Measurements from ENCODE around the gene HAGHL.

HAGHL gene

GRCh38 chr16:720447-720989 is 6.4 kb upstream of the HAGHL start (continued):
- TF ChIP-seq, protein P1, sequence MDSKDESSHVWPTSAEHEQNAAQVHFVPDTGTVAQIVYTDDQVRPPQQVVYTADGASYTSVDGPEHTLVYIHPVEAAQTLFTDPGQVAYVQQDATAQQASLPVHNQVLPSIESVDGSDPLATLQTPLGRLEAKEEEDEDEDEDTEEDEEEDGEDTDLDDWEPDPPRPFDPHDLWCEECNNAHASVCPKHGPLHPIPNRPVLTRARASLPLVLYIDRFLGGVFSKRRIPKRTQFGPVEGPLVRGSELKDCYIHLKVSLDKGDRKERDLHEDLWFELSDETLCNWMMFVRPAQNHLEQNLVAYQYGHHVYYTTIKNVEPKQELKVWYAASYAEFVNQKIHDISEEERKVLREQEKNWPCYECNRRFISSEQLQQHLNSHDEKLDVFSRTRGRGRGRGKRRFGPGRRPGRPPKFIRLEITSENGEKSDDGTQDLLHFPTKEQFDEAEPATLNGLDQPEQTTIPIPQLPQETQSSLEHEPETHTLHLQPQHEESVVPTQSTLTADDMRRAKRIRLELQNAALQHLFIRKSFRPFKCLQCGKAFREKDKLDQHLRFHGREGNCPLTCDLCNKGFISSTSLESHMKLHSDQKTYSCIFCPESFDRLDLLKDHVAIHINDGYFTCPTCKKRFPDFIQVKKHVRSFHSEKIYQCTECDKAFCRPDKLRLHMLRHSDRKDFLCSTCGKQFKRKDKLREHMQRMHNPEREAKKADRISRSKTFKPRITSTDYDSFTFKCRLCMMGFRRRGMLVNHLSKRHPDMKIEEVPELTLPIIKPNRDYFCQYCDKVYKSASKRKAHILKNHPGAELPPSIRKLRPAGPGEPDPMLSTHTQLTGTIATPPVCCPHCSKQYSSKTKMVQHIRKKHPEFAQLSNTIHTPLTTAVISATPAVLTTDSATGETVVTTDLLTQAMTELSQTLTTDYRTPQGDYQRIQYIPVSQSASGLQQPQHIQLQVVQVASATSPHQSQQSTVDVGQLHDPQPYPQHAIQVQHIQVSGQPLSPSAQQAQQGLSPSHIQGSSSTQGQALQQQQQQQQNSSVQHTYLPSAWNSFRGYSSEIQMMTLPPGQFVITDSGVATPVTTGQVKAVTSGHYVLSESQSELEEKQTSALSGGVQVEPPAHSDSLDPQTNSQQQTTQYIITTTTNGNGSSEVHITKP (tag by site-specific recombination; IDR thresholded peaks at IDR 0.05) = no peak
- TF ChIP-seq ZNF626 (tag by site-specific recombination; IDR thresholded peaks at IDR 0.05) (no peak), ZNF837 (tag by site-specific recombination; IDR thresholded peaks at IDR 0.05) (peak; percentile 29; the same call in 1 of the 2 replicates), ZNF558 (tag by site-specific recombination; IDR thresholded peaks at IDR 0.05) (no peak), HOXD13 (CRISPR knock-in tag; IDR thresholded peaks at IDR 0.05; ENCODE audit: borderline replicate concordance) (no peak), REPIN1 (tag by site-specific recombination; IDR thresholded peaks at IDR 0.05; ENCODE audit: low read depth) (no peak), ZSCAN18 (tag by site-specific recombination; IDR thresholded peaks at IDR 0.05) (no peak), ZNF776 (tag by site-specific recombination; IDR thresholded peaks at IDR 0.05; ENCODE audit: borderline replicate concordance) (no peak), KLF9 (tag by site-specific recombination; IDR thresholded peaks at IDR 0.05; ENCODE audit: low read depth) (peak; percentile 60; the same call in 1 of the 2 replicates), ZNF670 (tag by site-specific recombination; IDR thresholded peaks at IDR 0.05; ENCODE audit: low read depth) (no peak), ZNF658 (tag by site-specific recombination; IDR thresholded peaks at IDR 0.05) (no peak), ZNF248 (tag by site-specific recombination; IDR thresholded peaks at IDR 0.05) (no peak), ZNF423 (tag by site-specific recombination; IDR thresholded peaks at IDR 0.05) (no peak), HIC1 (tag by site-specific recombination; IDR thresholded peaks at IDR 0.05) (no peak), ZNF768 (tag by site-specific recombination; IDR thresholded peaks at IDR 0.05) (no peak), ZFP37 (tag by site-specific recombination; IDR thresholded peaks at IDR 0.05) (peak; percentile 70; the same call in 1 of the 2 replicates), ZNF792 (tag by site-specific recombination; IDR thresholded peaks at IDR 0.05) (no peak), ZNF155 (tag by site-specific recombination; IDR thresholded peaks at IDR 0.05) (no peak), ZNF529 (tag by site-specific recombination; IDR thresholded peaks at IDR 0.05; ENCODE audit: insufficient replicate concordance) (no peak), ZNF560 (tag by site-specific recombination; IDR thresholded peaks at IDR 0.05; ENCODE audit: borderline replicate concordance) (no peak), ZBTB7A (tag by site-specific recombination; IDR thresholded peaks at IDR 0.05; ENCODE audit: low read depth) (peak; percentile 74; the same call in 1 of the 2 replicates), ZNF366 (tag by site-specific recombination; conservative IDR thresholded peaks at IDR 0.05) (peak; percentile 80), ZNF571 (tag by site-specific recombination; IDR thresholded peaks at IDR 0.05) (no peak), ZNF239 (tag by site-specific recombination; IDR thresholded peaks at IDR 0.05) (0 out of 2 replicates have a peak, but pooled peaks have one; percentile 21), ZNF555 (tag by site-specific recombination; conservative IDR thresholded peaks at IDR 0.05) (no peak), ZNF843 (tag by site-specific recombination; IDR thresholded peaks at IDR 0.05) (peak; percentile 47; the same call in 1 of the 2 replicates), KLF8 (tag by site-specific recombination; IDR thresholded peaks at IDR 0.05) (no peak; the same call in 1 of the 2 replicates), TCF7L2 (IDR thresholded peaks at IDR 0.05; ENCODE audit: borderline replicate concordance, low read depth, low read length) (no peak)
- TF ChIP-seq, protein P2, sequence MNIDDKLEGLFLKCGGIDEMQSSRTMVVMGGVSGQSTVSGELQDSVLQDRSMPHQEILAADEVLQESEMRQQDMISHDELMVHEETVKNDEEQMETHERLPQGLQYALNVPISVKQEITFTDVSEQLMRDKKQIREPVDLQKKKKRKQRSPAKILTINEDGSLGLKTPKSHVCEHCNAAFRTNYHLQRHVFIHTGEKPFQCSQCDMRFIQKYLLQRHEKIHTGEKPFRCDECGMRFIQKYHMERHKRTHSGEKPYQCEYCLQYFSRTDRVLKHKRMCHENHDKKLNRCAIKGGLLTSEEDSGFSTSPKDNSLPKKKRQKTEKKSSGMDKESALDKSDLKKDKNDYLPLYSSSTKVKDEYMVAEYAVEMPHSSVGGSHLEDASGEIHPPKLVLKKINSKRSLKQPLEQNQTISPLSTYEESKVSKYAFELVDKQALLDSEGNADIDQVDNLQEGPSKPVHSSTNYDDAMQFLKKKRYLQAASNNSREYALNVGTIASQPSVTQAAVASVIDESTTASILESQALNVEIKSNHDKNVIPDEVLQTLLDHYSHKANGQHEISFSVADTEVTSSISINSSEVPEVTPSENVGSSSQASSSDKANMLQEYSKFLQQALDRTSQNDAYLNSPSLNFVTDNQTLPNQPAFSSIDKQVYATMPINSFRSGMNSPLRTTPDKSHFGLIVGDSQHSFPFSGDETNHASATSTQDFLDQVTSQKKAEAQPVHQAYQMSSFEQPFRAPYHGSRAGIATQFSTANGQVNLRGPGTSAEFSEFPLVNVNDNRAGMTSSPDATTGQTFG (tag by site-specific recombination; IDR thresholded peaks at IDR 0.05; ENCODE audit: borderline replicate concordance) = no peak
- TF ChIP-seq, protein P3, sequence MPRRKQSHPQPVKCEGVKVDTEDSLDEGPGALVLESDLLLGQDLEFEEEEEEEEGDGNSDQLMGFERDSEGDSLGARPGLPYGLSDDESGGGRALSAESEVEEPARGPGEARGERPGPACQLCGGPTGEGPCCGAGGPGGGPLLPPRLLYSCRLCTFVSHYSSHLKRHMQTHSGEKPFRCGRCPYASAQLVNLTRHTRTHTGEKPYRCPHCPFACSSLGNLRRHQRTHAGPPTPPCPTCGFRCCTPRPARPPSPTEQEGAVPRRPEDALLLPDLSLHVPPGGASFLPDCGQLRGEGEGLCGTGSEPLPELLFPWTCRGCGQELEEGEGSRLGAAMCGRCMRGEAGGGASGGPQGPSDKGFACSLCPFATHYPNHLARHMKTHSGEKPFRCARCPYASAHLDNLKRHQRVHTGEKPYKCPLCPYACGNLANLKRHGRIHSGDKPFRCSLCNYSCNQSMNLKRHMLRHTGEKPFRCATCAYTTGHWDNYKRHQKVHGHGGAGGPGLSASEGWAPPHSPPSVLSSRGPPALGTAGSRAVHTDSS (tag by site-specific recombination; IDR thresholded peaks at IDR 0.05) = no peak

Measured in HEK293 (cell line).